ENCODE data around the gene RBM19. TPM values are rescaled to one million over a fixed set of nuclear protein-coding genes. Genes with fewer than 3 reads are reported as not detected.

Gene RBM19
- total and polyA plus RNA-seq, 2 donors (not counting 1 experiment from before 2014, with no cell fraction given) = 10.5 to 16.5 TPM

DNA sequence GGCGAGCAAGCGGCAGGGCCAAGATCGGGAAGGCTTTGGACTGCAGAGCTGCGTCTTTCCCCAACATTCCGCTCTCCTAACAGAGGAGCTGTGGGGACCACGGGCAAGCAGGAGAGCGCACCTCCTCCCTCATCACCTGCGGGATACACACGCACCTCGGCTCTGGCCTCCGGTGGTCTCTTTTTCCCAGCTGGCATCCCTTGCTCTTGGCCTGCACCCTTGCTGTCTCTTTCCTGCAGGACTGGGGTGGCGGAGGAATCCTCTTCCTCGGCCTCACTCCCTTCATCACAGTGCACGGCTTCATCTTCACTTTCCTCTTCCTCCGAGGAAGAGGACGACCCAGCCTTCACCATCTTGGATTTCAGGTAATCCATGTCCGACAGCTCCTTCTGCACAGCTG lies 8.5 kb downstream of the RBM19 start:
- no peaks in the 10 kb centered on the region for H3K79me2 ChIP-seq (ENCODE audit: control insufficient read depth, insufficient read depth, low read length)
- H3K27me3 ChIP-seq (ENCODE audit: control insufficient read depth, insufficient read depth, low read length) = no peaks in the 10 kb centered on the region
- H3K4me2 ChIP-seq (ENCODE audit: extremely low read depth, insufficient read depth, low read length) = no peak overlapping the region
- H4K20me1 ChIP-seq (ENCODE audit: control insufficient read depth, extremely low read depth, insufficient read depth, low read length) = no peaks in the 10 kb centered on the region
- H3K4me1 ChIP-seq (ENCODE audit: control insufficient read depth, extremely low read depth, insufficient read depth, low read length) = no peaks in the 10 kb centered on the region
- TF ChIP-seq, protein P1, sequence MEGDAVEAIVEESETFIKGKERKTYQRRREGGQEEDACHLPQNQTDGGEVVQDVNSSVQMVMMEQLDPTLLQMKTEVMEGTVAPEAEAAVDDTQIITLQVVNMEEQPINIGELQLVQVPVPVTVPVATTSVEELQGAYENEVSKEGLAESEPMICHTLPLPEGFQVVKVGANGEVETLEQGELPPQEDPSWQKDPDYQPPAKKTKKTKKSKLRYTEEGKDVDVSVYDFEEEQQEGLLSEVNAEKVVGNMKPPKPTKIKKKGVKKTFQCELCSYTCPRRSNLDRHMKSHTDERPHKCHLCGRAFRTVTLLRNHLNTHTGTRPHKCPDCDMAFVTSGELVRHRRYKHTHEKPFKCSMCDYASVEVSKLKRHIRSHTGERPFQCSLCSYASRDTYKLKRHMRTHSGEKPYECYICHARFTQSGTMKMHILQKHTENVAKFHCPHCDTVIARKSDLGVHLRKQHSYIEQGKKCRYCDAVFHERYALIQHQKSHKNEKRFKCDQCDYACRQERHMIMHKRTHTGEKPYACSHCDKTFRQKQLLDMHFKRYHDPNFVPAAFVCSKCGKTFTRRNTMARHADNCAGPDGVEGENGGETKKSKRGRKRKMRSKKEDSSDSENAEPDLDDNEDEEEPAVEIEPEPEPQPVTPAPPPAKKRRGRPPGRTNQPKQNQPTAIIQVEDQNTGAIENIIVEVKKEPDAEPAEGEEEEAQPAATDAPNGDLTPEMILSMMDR (conservative IDR thresholded peaks at IDR 0.05 in 1 of 2, IDR thresholded peaks at IDR 0.05 in 1 of 2; ENCODE audit: low read depth in 1 of 2, low read length in 2 of 2) = no peak
- TF ChIP-seq EZH2 (IDR thresholded peaks at IDR 0.05; ENCODE audit: low read length, missing control alignments) = no peak
- no peak overlapping the region for H3K27ac ChIP-seq (ENCODE audit: insufficient read depth, low read length)
- peaks cover 19% of the 10 kb centered on the region for H3K36me3 ChIP-seq (ENCODE audit: control insufficient read depth, insufficient read depth, low read length)
- no peak overlapping the region for H2AFZ ChIP-seq (ENCODE audit: low read length)
- no peak overlapping the region for H3K4me3 ChIP-seq (replicated peaks in 1 of 4; ENCODE audit: control extremely low read depth in 1 of 4, insufficient read depth in 1 of 4, low read depth in 3 of 4, low read length in 4 of 4)
- no peaks in the 10 kb centered on the region for H3K9me3 ChIP-seq (ENCODE audit: control insufficient read depth, insufficient read depth, low read depth, low read length)
- H3K9ac ChIP-seq (ENCODE audit: insufficient read depth, low read length) = no peak overlapping the region
- DNase-seq (ENCODE audit: low read depth in 2 of 2) = no peak

DNA sequence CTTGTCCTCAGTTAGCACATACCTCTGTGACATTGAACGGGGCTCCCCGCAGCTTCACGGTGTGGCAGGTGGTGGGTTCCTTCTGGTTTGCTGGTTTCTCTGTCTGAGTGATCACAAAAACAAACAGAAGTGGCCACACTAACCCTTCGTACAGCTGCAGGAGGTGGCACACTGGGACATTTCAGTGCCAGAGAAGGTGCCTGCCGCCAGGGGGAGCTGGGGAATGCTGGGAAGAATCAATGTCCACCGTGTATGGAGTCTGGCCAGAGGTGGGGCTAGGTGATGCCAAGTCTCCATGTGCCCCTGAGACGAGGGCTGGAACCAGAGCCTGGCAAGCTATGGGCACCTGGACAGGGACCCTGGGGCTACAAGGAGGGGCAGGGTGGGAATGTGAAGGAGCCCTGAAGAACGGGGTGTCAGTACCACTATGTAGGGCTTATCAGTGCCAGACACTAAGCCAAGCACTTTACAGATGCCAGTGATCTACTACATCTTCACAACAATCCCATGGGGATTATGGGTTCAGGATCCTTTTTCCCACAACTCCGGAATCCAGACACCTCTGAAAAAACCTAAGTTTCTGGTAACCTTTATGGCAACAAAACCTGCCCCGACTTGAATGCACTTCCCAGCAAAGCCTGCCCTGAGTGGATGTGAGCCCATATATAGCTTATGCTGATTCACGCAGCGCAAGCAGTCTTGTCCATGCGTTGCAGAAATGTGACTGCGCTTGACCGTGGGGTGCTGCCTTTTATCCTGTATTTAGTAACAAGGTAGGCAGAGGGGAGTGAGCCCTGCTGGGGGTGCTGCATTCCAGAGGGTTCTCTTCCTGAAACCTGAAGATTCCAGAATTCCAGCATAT lies 10.8 kb downstream of the RBM19 start:
- no peak overlapping the region for H3K4me2 ChIP-seq (ENCODE audit: extremely low read depth, insufficient read depth, low read length)
- no peak overlapping the region for H3K27ac ChIP-seq (ENCODE audit: insufficient read depth, low read length)
- no peaks in the 10 kb centered on the region for H3K4me1 ChIP-seq (ENCODE audit: control insufficient read depth, extremely low read depth, insufficient read depth, low read length)
- no peak for TF ChIP-seq EZH2 (IDR thresholded peaks at IDR 0.05; ENCODE audit: low read length, missing control alignments)
- TF ChIP-seq, protein P1 (conservative IDR thresholded peaks at IDR 0.05 in 1 of 2, IDR thresholded peaks at IDR 0.05 in 1 of 2; ENCODE audit: low read depth in 1 of 2, low read length in 2 of 2) = peak; percentile 21 to 52
- DNase-seq (ENCODE audit: low read depth in 2 of 2) = peak in 1 of 2 donors; percentile 1
- H3K4me3 ChIP-seq (replicated peaks in 1 of 4; ENCODE audit: control extremely low read depth in 1 of 4, insufficient read depth in 1 of 4, low read depth in 3 of 4, low read length in 4 of 4) = no peak overlapping the region
- H4K20me1 ChIP-seq (ENCODE audit: control insufficient read depth, extremely low read depth, insufficient read depth, low read length) = no peaks in the 10 kb centered on the region
- H3K9ac ChIP-seq (ENCODE audit: insufficient read depth, low read length) = no peak overlapping the region
- no peak overlapping the region for H2AFZ ChIP-seq (ENCODE audit: low read length)
- H3K36me3 ChIP-seq (ENCODE audit: control insufficient read depth, insufficient read depth, low read length) = peaks cover 14% of the 10 kb centered on the region
- no peaks in the 10 kb centered on the region for H3K9me3 ChIP-seq (ENCODE audit: control insufficient read depth, insufficient read depth, low read depth, low read length)
- H3K27me3 ChIP-seq (ENCODE audit: control insufficient read depth, insufficient read depth, low read length) = no peaks in the 10 kb centered on the region
- no peaks in the 10 kb centered on the region for H3K79me2 ChIP-seq (ENCODE audit: control insufficient read depth, insufficient read depth, low read length)

DNA sequence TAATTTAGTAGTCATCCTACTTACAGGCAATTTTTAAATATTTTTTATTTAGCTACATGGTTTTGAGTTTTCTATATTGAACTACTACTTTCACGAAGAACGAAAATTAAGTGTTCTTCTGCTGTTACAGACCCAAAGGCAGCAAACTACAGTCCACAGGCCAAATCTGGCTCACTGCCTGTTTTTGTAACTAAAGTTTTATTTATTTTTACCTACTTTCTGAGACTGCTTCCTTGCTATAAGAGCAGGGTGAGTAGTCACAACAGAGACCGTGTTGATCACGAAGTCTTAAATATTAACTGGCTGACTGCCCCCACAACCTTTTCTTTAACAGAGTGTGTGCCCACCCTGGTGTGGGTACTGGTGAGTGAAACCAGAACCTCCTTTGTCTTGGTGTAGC lies 11.6 kb downstream of the RBM19 start:
- no peaks in the 10 kb centered on the region for H3K9me3 ChIP-seq (ENCODE audit: control insufficient read depth, insufficient read depth, low read depth, low read length)
- TF ChIP-seq EZH2 (IDR thresholded peaks at IDR 0.05; ENCODE audit: low read length, missing control alignments) = no peak
- TF ChIP-seq, protein P1 (conservative IDR thresholded peaks at IDR 0.05 in 1 of 2, IDR thresholded peaks at IDR 0.05 in 1 of 2; ENCODE audit: low read depth in 1 of 2, low read length in 2 of 2) = no peak
- H4K20me1 ChIP-seq (ENCODE audit: control insufficient read depth, extremely low read depth, insufficient read depth, low read length) = no peaks in the 10 kb centered on the region
- H3K27me3 ChIP-seq (ENCODE audit: control insufficient read depth, insufficient read depth, low read length) = no peaks in the 10 kb centered on the region
- H3K79me2 ChIP-seq (ENCODE audit: control insufficient read depth, insufficient read depth, low read length) = no peaks in the 10 kb centered on the region
- peaks cover 15% of the 10 kb centered on the region for H3K36me3 ChIP-seq (ENCODE audit: control insufficient read depth, insufficient read depth, low read length)
- no peak overlapping the region for H2AFZ ChIP-seq (ENCODE audit: low read length)
- no peak overlapping the region for H3K4me3 ChIP-seq (replicated peaks in 1 of 4; ENCODE audit: control extremely low read depth in 1 of 4, insufficient read depth in 1 of 4, low read depth in 3 of 4, low read length in 4 of 4)
- H3K9ac ChIP-seq (ENCODE audit: insufficient read depth, low read length) = no peak overlapping the region
- no peak overlapping the region for H3K4me2 ChIP-seq (ENCODE audit: extremely low read depth, insufficient read depth, low read length)
- H3K4me1 ChIP-seq (ENCODE audit: control insufficient read depth, extremely low read depth, insufficient read depth, low read length) = no peaks in the 10 kb centered on the region
- H3K27ac ChIP-seq (ENCODE audit: insufficient read depth, low read length) = no peak overlapping the region
- no peak for DNase-seq (ENCODE audit: low read depth in 2 of 2)
